Measurements from ENCODE around the gene SDHA. TPM values are rescaled to one million over a fixed set of nuclear protein-coding genes. Genes with fewer than 3 reads are reported as not detected.

SDHA gene
- total RNA-seq, 1 experiment from 2014 or later = 171 TPM

DNA sequence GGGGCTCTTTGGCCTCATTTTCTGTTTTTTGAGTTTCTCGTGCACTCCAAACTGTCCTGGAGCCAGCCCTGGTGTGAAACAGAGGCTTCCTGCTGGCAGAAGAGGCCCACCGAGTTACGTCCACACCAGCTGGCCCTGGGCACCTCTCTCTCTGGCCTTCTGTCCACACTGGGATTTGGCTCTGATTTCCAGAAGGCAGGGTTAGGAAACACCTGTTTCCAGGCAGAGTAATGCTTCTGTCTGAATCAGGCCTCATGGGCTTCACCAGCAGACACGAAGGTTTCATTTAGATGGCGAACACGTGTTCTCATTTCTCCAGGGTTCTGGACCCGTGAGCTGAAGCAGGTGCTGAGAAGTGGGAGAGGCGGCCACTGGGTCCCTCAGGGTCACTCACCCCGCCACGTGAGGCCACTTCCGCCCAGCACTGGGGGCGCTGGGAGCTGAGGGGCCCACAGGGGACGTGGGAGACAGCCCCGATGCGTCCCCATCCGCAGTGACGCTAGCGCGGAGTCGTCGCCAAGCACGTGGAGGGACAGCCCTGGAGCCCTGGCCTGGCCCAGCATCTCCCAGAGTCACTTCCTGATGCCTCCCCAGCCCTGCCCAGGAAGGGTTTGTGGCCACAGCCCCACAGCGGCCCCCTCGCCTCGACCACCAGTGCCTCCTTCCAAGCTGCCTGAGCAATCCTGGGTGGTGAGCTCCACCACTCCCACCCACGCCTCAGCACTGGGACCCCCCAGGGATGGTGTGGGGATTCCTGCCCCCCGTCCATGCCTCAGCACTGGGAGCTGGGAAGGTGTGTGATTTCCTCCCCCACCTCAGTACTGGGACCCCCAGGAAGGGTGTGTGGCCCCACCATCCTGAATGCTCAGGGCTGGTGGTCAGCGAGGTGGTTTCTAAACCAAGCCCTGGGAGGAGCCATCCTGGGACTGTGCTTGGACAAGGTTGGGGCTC, 31.8 kb upstream of the SDHA start:
- no peak overlapping the region for H3K27ac ChIP-seq (ENCODE audit: low read length)
- H3K4me3 ChIP-seq (ENCODE audit: low read depth in 2 of 2, low read length in 2 of 2) = no peak overlapping the region
- POLR2A ChIA-PET = no interaction called here
- ATAC-seq = no peak
- H3K36me3 ChIP-seq (ENCODE audit: control insufficient read depth, insufficient read depth, low read length) = no peaks in the 10 kb centered on the region
- TF ChIP-seq, protein P1, sequence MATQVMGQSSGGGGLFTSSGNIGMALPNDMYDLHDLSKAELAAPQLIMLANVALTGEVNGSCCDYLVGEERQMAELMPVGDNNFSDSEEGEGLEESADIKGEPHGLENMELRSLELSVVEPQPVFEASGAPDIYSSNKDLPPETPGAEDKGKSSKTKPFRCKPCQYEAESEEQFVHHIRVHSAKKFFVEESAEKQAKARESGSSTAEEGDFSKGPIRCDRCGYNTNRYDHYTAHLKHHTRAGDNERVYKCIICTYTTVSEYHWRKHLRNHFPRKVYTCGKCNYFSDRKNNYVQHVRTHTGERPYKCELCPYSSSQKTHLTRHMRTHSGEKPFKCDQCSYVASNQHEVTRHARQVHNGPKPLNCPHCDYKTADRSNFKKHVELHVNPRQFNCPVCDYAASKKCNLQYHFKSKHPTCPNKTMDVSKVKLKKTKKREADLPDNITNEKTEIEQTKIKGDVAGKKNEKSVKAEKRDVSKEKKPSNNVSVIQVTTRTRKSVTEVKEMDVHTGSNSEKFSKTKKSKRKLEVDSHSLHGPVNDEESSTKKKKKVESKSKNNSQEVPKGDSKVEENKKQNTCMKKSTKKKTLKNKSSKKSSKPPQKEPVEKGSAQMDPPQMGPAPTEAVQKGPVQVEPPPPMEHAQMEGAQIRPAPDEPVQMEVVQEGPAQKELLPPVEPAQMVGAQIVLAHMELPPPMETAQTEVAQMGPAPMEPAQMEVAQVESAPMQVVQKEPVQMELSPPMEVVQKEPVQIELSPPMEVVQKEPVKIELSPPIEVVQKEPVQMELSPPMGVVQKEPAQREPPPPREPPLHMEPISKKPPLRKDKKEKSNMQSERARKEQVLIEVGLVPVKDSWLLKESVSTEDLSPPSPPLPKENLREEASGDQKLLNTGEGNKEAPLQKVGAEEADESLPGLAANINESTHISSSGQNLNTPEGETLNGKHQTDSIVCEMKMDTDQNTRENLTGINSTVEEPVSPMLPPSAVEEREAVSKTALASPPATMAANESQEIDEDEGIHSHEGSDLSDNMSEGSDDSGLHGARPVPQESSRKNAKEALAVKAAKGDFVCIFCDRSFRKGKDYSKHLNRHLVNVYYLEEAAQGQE (IDR thresholded peaks at IDR 0.05; ENCODE audit: insufficient read depth in 1 of 2, low read depth in 2 of 2, low read length in 1 of 2) = no peak
- intact Hi-C loops (cut with micrococcal nuclease; ENCODE audit: unreplicated experiment) (no loop called here), in situ Hi-C loops (cut with HindIII; ENCODE audit: low pct_unique_long_range_greater_than_20kb, low sequenced_read_pairs) (no loop called here)
- CTCF ChIA-PET = no interaction called here
- no TSS peak for BruUV-seq (replicated peaks)
- H3K4me1 ChIP-seq (ENCODE audit: control insufficient read depth, insufficient read depth, low read length) = peaks cover 37% of the 10 kb centered on the region
- H3K27me3 ChIP-seq (ENCODE audit: control insufficient read depth, insufficient read depth, low read length) = no peaks in the 10 kb centered on the region
- no peaks in the 10 kb centered on the region for H3K9me3 ChIP-seq (ENCODE audit: control insufficient read depth, insufficient read depth, low read depth, low read length)
- no peak for DNase-seq (ENCODE audit: low read depth, low spot score)

- ATAC-seq (no peak), DNase-seq (ENCODE audit: low read depth, low spot score) (no peak)
- no peak overlapping the region for H3K4me3 ChIP-seq (ENCODE audit: low read depth in 2 of 2, low read length in 2 of 2)
- no peaks in the 10 kb centered on the region for H3K27me3 ChIP-seq (ENCODE audit: control insufficient read depth, insufficient read depth, low read length)
- POLR2A ChIA-PET = no interaction called here
- no peaks in the 10 kb centered on the region for H3K9me3 ChIP-seq (ENCODE audit: control insufficient read depth, insufficient read depth, low read depth, low read length)
- CTCF ChIA-PET = no interaction called here
- in situ Hi-C loops (cut with HindIII; ENCODE audit: low pct_unique_long_range_greater_than_20kb, low sequenced_read_pairs) (no loop called here), intact Hi-C loops (cut with micrococcal nuclease; ENCODE audit: unreplicated experiment) (no loop called here)
- TF ChIP-seq, protein P1 (IDR thresholded peaks at IDR 0.05; ENCODE audit: insufficient read depth in 1 of 2, low read depth in 2 of 2, low read length in 1 of 2) = no peak
- TF ChIP-seq CTCF (IDR thresholded peaks at IDR 0.05) (no peak), POLR2AphosphoS5 (IDR thresholded peaks at IDR 0.05; ENCODE audit: low read depth, low read length) (no peak), TCF7L2 (IDR thresholded peaks at IDR 0.05; ENCODE audit: low read depth, low read length) (no peak), SIN3A (IDR thresholded peaks at IDR 0.05; ENCODE audit: borderline replicate concordance, insufficient read depth, low read depth, low read length) (no peak)
- no peak overlapping the region for H3K27ac ChIP-seq (ENCODE audit: low read length)
- H3K4me1 ChIP-seq (ENCODE audit: control insufficient read depth, insufficient read depth, low read length) = peaks cover 40% of the 10 kb centered on the region
- BruUV-seq (replicated peaks) = no TSS peak
- H3K36me3 ChIP-seq (ENCODE audit: control insufficient read depth, insufficient read depth, low read length) = no peaks in the 10 kb centered on the region
Observed at GRCh38 chr5:187042-187431, 31.1 kb upstream of the SDHA start.

Measured in Panc1 (cell line).